NCI-H748 (cell line): Measurements from ENCODE around the gene ZFPM1.

Experiments
- DNase-seq: peaks from one replicate; lab custom pipeline; 2025; ENCODE audit not compliant: unreplicated experiment; lab: John Stamatoyannopoulos, UW

ZFPM1 gene

GRCh38 chr16:88585269-88585668 lies 132.2 kb downstream of the ZFPM1 start:
- no peak for DNase-seq

DNA sequence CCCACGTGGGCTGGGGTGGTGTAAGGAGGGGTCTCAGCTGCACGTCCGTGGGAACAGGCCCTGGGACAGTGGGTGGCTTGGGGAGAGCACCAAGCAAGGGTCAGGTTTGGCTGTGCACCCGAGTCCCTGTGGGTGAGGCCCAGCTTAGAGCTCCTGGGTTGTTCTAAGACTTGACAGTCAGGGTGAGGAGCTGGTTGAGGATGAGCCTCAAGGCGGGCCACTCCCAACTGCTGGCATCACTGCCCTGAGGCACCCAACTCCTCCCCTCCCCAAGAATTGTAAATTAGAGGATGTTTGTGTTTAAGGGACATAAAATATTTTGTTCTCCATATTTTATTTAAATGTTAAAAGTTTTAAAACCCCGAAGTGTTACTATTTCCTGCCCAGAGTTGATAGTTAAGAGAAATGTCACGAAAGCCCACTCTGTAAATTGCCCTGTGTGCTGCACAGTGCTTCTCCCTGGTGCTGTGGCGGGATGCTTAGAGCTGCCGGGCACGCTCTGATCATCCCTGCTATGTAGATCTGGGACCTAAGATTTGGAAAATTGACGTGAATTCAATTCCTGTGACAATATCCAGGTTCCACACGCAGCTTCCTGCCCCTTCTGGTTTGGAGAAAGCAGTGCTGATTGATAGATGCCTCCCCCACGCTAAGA lies 133.0 kb downstream of the ZFPM1 start:
- no peak for DNase-seq
